HG03520 (cell line): ENCODE data around the gene LDLRAD3.
"Not testable (repeated sequence)": the region's sequence is repeated elsewhere in the genome, so short reads cannot be mapped to it uniquely, and the experiment has no call there.

Source experiments
- ATAC-seq: cut with Tn5 transposase; IDR thresholded peaks from one replicate; pipeline ENCODE4 v1.9.1; 2021; ENCODE audit warnings: mild to moderate bottlenecking, moderate library complexity; ENCODE audit not compliant: unreplicated experiment

LDLRAD3 gene

DNA sequence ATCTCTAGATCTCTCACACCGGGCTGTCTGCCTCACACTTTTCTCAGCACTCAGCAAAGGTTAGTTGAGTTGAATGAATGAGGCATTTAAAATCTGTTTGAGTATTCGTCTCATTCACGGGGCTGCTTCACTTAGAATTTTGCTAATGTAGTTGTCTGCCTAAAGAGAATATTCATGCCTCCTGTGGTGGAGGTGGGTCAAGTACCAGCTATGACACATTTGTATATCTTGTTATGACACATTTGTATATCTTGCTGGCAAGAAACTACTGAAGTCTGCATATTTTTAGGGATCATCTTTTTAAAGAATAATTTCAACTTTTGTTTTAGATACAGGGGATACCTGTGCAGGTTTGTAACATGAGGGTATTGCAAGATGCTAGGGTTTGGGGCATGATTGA is 43.1 kb downstream of the LDLRAD3 start:
- ATAC-seq = no peak

DNA sequence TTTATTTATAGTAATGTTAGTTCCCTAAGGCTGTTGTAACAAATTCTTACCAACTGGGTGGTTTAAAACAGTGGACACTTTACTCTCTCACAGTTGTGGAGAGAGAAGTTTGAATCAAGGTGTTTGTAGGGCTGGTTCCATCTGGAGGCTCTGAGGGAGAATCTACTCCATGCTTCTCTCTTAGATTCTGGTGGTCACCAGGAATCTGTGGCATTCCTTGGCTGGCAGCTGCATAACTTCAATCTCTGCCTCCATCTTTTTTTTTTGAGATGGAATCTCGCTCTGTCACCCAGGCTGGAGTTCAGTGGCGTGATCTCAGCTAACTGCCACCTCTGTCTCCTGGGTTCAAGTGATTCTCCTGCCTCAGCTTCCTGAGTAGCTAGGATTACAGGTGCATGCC is 46.3 kb downstream of the LDLRAD3 start:
- no peak for ATAC-seq

DNA sequence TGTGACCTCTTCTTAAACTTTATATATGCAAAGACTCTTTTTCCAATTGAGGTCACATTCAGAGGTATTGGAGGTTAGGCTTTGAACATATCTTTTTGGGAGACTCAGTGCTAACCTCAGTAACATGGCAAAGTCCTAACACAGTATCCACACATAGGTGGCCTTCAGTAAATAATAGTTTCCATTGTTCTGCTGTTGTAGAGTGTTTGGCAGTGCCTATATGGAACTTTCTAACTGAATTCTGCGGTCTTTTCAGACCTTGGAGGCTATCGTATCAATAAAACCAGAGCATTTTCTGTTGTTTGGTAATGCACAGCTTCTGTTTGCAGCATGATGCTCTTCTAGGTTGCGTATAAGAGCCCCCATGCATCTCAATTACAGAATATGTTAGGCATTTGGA is 47.0 kb downstream of the LDLRAD3 start:
- no peak for ATAC-seq

DNA sequence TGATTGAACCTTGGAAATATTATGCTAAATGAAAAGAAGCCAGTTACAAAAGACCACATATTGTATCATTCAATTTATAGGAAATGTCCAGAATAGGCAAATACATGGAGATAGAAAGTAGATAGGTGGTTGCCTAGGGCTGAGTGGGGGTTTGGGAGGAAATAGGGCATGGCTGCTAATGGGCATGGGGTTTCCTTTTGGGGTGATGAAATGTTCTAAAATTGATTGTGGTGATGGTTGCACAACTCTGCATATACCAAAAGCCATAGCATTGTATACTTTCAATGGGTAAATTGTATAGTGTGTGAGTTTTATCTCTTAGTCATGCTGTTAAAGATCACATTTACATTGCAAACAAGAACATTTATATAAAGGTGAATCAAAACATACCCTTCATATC is 48.7 kb downstream of the LDLRAD3 start:
- ATAC-seq = no peak

DNA sequence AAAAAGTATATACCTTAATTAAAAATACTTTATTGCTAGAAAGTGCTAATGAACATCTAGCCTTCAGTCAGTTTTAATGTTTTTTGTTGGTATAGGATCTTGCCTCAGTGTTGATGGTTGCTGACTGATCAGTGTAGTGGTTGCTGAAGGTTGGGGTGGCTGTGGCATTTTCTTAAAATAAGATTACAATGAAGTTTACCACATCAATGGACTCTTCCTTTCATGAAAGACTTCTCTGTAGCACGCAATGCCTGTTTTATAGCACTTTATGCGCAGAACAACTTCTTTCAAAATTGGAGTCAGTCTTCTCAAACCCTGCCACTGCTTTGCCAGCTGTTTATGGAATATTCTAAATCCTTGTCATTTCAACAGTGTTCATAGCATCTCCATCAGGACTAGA is 50.6 kb downstream of the LDLRAD3 start:
- ATAC-seq = no peak

DNA sequence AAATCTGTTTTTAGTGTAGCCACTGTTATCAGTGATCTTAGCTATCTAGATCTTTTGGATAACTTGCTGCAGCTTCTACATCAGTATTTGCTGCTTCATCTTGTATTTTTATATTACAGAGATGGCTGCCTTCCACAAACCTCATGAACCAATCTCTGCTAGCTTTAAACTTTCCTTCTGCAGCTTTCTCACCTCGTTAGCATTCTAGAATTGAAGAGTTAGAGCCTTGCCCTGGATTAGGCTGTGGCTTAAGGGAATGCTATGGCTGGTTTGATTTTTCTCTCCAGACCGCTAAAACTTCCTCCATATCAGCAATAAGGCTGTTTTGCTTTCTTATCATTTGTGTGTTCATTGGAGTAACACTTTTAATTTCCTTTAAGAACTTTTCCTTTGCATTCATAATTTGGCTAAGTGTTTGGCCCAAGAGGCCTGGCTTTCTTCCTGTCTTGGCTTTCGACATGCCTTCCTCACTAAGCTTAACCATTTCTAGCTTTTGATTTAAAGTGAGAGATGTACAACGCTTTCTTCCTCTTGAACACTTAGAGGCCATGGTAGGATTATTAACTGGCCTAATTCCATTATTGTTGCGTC is 51.9 kb downstream of the LDLRAD3 start:
- no peak for ATAC-seq

DNA sequence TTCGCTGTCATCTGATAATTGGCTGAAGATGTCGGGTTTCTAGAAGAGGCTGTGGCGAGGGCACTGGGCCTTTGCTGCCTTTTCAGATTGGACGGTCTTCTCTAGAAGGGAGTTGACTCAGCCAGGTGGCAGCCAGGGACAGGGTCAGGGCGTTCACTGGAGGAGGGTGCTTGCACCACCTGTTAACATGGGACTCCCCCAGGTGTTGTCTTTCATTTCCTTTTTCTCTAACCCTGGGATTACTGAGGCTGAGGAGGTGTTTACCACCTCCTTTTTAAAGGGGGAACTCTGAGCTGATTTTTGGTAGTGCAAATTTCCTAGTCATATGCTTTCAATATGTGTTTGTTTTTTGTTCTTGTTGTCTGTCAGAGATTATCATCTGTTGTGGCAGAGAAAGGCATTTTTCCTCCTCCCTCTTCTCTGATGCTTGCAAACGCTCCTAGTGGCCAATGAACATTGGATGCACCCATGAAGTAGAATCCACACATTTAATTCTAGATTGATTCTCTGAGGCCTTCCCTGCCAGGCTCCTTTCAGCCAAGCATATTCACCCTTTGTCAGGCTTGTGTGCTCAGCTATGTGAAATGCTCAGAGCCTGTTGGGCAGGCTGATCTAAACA is 54.1 kb downstream of the LDLRAD3 start:
- no peak for ATAC-seq

DNA sequence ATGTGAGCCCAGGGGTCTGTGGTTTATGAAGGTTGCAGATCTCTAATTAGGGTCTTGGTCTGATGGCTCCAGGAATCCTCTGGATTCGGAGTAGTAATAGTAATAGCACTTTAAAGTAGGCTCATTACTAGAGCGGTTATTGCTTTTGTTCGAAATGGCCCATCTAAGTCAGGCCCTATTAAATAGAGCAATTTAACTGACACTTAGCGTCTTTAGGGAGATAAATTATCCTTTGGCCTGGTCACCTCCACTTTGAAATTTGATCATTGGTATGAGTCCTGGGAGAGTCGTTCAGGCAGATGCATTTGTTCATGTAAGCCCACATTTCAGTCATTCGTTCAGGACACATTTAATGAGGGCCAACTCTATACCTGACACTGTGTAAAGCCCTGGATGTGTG is 54.8 kb downstream of the LDLRAD3 start:
- no peak for ATAC-seq

DNA sequence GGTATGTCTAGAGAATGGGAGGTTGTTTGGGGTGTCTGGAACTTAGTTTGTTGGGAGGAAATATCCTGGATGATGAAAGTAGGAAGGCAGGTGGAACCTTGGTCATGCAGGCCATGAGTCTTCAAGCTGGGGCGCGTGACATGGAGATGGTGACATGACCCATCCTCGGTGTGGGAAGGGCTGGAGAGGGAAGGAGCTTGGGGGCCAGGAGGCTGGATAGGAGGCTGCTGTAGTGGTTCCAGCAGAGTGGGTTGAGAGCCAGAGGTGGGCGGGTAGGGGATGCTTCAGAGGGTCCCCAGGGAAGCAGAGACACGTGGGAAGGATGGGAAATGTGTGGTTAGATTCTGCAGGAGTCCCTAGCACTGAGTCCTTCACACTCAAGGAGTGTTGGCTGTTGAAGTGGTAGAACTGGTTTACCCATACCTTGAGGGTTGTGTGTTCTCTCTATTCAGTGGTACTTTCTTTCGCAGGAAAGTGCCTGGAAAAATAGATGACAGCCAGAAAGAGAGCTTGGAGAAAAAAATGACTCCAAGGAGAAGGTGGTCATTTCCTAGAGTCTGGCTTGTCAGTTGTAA is 56.8 kb downstream of the LDLRAD3 start:
- no peak for ATAC-seq

DNA sequence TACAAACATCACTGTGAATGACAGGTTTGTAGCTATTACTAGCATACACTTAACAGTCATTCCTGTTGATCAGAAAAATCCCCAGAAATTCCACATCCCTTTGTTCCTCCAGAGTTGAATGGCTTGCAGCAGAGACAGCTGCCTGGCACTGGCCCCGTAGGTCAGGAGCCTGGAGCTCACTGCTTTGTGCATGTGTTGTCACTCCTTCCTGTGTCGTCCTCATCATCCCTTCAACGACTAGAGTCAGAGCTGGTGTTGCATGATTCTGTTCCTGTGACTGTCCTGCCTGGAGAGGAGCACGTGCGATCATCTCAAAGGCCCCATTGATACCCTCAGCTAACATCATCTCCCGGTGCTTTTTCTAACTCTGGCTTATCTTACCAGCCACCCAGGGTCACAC is 58.3 kb downstream of the LDLRAD3 start:
- ATAC-seq = no peak

DNA sequence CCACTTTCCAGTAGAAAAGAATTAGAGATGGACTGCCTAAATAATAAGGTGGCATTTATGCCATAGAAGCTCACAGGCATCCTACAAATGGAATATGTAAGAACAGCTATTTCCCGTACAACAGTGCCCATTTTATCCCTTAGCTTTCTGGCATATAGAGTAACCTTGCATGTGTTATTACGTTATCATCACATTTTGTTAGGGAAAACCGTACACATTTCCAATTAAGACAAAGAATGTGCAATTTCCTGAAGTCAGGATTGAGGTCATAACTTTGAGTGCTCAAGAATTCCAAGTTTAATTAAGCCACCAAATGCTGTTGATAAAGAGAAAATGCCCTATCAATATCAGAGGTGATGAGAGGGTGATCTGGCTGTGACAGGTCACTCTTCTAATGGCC is 58.9 kb downstream of the LDLRAD3 start:
- no peak for ATAC-seq

DNA sequence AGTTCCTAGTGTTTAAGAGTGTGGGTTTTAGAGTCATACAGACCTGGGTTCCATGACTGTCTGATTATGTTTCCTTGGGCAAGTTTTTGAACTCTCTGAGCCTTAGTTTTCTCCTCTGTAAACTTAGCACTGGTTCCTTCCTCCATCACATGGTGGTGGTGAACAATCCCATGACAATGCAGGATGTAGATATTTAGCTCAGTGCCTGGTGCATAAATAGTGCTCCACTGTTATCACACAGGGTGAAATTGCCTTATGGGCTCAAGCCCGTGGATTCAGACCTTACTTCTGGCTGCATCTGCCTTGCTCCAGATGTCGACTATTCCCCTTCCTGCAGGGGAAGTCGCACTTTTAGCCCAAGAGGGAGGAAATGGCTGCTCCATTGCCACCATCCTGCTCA is 62.7 kb downstream of the LDLRAD3 start:
- ATAC-seq = no peak

DNA sequence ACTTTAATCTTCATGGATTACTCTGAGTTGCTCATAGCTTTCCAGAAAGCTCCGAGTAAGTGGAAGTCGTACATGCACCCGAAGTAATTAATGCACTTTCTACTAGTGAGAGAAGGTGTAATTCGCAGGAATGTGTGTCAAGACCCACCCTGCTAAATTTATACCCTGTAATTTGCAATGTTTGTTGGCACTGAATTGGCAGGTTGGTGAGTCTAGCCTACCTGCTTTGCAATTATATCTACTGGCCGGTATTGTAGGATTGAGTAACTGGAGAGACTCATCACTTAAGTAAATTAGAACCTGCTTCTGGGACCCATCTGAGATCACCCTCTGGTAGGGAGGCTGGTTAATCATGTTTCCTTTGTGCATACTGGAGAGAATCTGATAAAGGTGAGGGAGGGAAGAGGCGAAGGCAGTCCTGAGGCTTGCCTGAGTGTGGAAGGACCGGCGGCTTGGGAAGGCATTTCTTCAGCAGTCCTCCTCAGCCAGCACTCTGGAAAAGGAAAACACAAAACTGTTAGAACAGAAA is 63.3 kb downstream of the LDLRAD3 start:
- no peak for ATAC-seq

DNA sequence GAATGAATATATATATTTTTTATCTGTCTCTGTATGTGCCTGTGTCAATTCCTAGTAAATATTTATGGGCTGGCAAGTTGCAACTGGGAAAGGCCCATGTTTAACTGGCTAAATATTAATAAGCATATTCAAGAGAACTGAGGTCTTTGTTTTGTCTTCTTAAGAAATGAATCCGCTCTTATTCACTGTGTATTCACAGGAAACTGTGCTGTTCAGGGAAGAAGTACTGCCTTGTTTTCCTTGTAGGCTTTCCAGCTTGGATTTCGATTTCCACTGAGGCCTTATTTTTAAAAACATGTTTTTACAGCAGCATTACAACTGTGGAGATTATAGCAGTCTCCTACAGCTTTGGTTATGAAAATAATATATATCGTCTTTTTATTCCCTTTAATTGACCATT is 64.7 kb downstream of the LDLRAD3 start:
- ATAC-seq = no peak

DNA sequence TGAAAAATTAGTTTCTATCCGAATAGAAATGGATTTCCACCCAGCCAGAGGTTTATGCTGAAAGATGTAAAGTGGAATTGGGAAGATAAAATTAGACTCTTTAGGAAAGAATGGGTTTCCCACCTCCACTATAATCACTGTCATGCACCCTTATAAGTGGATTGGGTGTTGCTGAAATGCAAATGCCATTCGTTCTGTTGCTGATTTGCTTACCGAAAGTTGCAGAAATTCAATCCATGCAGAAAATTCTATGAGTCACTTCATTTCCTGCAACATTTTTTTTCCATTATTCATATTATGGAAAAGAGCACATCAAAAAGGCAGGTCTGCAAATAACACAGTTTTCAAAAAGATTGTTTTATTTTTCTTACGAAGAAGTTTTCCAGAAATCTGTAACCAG is 65.6 kb downstream of the LDLRAD3 start:
- ATAC-seq = no peak

DNA sequence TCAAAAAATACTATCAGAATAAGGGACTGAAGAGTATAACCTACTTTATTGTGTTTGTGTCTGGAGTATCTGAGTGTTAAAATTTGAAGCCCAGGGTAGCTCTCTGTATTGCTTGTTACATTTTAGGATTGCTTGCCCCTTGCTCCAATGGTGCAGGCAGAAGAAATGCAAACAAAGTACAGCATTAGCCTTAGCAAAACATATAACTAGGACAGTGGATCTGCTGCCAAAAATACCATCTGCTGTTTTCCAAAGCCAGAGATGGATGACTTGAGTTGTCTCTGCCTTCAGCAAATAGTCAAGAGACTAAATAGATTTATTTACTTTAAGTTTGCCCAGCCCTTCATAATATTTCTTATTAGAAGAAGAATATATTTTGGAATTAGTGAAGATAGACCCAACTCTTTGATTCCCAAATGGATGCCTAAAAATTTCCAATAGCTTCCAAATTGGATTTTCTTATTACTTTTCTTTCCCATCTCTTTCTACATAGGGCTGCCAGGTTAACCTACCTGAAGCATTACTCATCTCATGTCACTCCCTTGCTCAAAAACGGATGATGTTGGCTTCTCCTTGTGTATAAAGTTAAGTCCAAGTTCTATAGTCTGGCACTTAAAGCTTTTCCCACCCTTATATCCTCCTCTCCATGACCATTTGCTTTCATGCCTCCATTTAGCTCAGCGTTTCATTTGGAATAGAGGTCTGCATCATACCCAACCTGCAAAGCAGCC is 66.3 kb downstream of the LDLRAD3 start:
- ATAC-seq = no peak

DNA sequence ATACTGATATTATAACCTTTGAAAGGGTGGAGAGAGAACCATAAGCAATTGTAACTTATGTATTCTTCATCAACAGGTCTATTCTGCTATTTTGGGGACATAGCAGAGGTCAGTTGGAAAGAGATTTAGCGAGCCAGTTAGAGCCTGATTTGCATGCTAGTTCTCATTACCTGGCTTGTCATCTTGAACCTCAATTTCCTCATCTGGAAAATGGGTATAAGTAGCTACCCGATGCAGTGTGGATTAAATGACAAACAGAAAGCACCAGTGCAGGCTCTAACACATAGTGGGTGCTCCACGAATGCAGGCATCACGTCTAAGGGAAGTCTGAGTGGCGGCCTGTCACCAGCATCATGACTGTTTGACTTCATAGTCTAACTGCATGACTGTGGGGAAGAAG is 67.7 kb downstream of the LDLRAD3 start:
- ATAC-seq = no peak

DNA sequence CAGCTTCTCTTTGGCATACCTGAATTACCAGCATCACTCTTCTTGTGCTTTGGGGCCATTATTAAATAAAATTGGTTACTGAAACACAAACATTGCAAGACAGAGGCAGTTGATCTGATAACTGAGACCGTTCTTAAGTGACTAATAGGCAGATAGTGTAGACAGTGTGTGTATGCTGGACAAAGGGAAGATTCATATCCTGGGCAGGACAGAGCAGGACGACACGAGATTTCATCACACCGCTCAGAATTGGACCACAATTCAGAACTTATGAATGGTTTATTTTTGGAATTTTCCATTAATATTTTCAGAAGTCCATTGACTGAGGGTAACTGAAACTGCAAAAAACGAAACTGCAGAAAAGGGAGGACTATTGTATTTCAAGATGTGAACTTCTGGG is 68.6 kb downstream of the LDLRAD3 start:
- no peak for ATAC-seq

DNA sequence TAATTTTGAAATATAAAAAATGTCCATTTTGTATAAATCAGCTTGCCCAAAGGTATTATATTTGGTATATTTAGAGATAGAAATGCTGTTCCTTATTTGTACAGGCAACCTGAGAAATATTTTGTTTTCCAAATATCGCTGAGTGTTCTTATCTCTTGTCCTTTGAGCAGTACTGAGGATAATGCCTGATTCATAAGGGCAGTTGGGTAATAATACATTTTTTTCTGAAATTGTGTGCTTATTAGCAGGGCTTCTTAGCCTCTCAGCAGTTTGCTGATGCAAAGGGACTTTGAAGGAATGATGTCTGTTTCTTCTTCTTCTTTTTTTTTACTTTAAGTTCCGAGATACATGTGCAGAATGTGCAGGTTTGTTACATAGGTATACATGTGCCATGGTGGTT is 69.1 kb downstream of the LDLRAD3 start:
- ATAC-seq = no peak

DNA sequence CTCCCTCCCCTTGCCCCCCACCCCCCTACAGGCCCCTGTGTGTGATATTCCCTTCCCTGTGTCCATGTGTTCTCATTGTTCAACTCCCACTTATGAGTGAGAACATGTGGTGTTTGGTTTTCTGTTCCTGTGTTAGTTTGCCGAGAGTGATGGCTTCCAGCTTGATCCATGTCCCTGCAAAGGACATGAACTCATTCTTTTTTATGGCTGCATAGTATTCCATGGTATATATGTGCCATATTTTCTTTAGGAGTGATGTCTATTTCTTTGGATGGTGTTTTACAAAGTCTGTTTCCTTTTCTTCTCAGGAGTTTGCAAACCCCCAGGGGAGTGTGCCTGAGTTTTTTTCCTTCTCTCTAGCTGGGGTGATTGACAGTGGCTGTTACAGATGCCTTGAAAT is 69.6 kb downstream of the LDLRAD3 start:
- not testable (repeated sequence) for ATAC-seq

DNA sequence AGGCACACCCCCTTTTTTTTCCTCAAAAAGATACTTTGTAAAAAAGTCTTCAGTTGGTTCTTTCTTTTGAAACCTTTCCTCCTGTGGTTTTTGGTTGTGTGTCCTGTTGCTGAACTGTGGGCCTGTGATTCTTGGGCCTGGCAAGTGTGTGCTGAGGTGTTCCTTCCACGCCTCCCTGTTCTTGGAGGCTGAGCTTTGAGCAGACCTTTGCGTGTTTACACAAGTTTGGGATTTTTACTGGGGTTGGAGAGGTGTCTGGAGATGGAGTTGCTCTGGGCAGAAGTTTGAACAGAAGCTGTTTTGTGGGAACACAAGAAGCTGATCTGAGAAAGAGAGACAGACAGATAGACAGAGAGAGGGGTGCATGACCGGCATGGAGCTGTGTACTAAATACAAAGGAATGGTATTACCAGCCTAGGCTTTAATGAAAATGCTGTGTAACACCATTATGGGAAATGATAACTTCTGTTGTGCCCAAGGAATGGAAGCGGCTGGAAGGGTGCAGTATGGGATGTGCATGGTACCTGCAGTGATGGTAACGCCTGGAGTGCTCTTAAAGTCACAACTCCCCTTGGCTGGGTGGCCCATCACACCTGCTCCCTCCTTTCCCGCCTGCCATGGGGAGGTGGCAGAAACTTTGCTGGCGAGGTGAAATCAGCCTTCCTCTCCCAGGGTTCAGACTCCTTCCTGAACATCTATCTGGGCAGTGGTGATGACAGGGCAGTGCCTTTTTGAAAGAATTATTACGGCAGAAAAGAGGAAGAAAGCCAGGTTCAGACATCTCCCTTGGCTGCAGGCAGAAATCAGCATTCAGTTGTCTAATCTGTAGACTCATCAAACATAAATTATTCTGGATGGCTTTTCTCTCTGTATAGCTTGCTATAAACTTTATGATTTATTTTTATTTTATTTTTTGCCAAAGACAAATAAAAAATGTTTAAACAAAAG is 70.4 kb downstream of the LDLRAD3 start:
- no peak for ATAC-seq
